H9 (cell line): ENCODE data around the gene OSBPL1A. TPM values are rescaled to one million over a fixed set of nuclear protein-coding genes. Genes with fewer than 3 reads are reported as not detected.

Experiments used
- DNase-seq: peaks from one replicate; pipeline ENCODE4 v3.0.0-alpha.2; 2017
- H2AFZ ChIP-seq: one replicate; pipeline ENCODE4 v1.6.1; 2013; ENCODE audit warnings: mild to moderate bottlenecking, low read length, control low read depth, moderate library complexity
- H2AK5ac ChIP-seq: 2 replicates; pipeline ENCODE4 v1.6.1; 2013; ENCODE audit warnings: low read length, control low read depth, mixed read lengths; ENCODE audit not compliant: insufficient read length
- H2BK120ac ChIP-seq: one replicate; pipeline ENCODE4 v1.6.1; 2013; ENCODE audit warnings: low read depth, mild to moderate bottlenecking, low read length, control low read depth, inconsistent platforms; ENCODE audit not compliant: poor library complexity, severe bottlenecking
- H2BK12ac ChIP-seq: 2 replicates; pipeline ENCODE4 v1.6.1; 2013; ENCODE audit warnings: low read length, control low read depth, mixed read lengths, low read depth; ENCODE audit not compliant: insufficient read length
- H2BK15ac ChIP-seq: 2 replicates; pipeline ENCODE4 v1.6.1; 2013; ENCODE audit warnings: low read depth, low read length, control low read depth
- H2BK20ac ChIP-seq: one replicate; pipeline ENCODE4 v1.6.1; 2013; ENCODE audit warnings: low read depth, mild to moderate bottlenecking, low read length, control low read depth, inconsistent platforms; ENCODE audit not compliant: poor library complexity, severe bottlenecking
- H2BK5ac ChIP-seq: 2 replicates; pipeline ENCODE4 v1.6.1; 2013; ENCODE audit warnings: low read length, control low read depth, mixed read lengths; ENCODE audit not compliant: insufficient read length
- H3K14ac ChIP-seq: 2 replicates; pipeline ENCODE4 v1.6.1; 2013; ENCODE audit warnings: low read length, control low read depth; ENCODE audit not compliant: insufficient read depth
- H3K18ac ChIP-seq: 2 replicates; pipeline ENCODE4 v1.6.1; 2013; ENCODE audit warnings: low read depth, mild to moderate bottlenecking, mixed read lengths, low read length, control low read depth; ENCODE audit not compliant: insufficient read length
- H3K23ac ChIP-seq: 2 replicates; pipeline ENCODE4 v1.6.1; 2013; ENCODE audit warnings: low read length, control low read depth, mixed read lengths, low read depth; ENCODE audit not compliant: insufficient read length
- H3K23me2 ChIP-seq: 2 replicates; pipeline ENCODE4 v1.6.1; 2013; ENCODE audit warnings: low read depth, mild to moderate bottlenecking, mixed read lengths, low read length, control low read depth; ENCODE audit not compliant: insufficient read length, poor library complexity, severe bottlenecking
- H3K27ac ChIP-seq: 2 replicates; pipeline ENCODE4 v1.5.1; 2013; ENCODE audit warnings: low read length, control low read depth, mixed read lengths, low read depth; ENCODE audit not compliant: insufficient read length
- H3K27me3 ChIP-seq: 2 replicates; pipeline ENCODE4 v1.6.1; 2013; ENCODE audit warnings: low read length, control low read depth, inconsistent platforms; ENCODE audit not compliant: insufficient read depth
- H3K4ac ChIP-seq: 2 replicates; pipeline ENCODE4 v1.6.1; 2013; ENCODE audit warnings: low read depth, mild to moderate bottlenecking, control low read depth, inconsistent platforms, low read length, moderate library complexity
- H3K4me1 ChIP-seq: 2 replicates; pipeline ENCODE4 v1.6.1; 2013; ENCODE audit warnings: low read length, control low read depth, inconsistent platforms; ENCODE audit not compliant: insufficient read depth
- H3K4me2 ChIP-seq: 2 replicates; pipeline ENCODE4 v1.6.1; 2013; ENCODE audit warnings: low read length, control low read depth, mixed read lengths; ENCODE audit not compliant: insufficient read length, insufficient read depth
- H3K56ac ChIP-seq: 2 replicates; pipeline ENCODE4 v1.6.1; 2013; ENCODE audit warnings: low read depth, mild to moderate bottlenecking, mixed read lengths, low read length, control low read depth; ENCODE audit not compliant: insufficient read length
- H3K79me1 ChIP-seq: 2 replicates; pipeline ENCODE4 v1.6.1; 2013; ENCODE audit warnings: low read depth, mild to moderate bottlenecking, moderate library complexity, low read length, control low read depth, inconsistent platforms; ENCODE audit not compliant: insufficient read depth, poor library complexity, severe bottlenecking
- H3K79me2 ChIP-seq: 2 replicates; pipeline ENCODE4 v1.6.1; 2013; ENCODE audit warnings: low read length, control low read depth, inconsistent platforms; ENCODE audit not compliant: insufficient read depth
- H3K9ac ChIP-seq: 2 replicates; pipeline ENCODE4 v1.6.1; 2013; ENCODE audit warnings: low read length, control low read depth, mixed read lengths; ENCODE audit not compliant: insufficient read length; ENCODE audit errors: extremely low read depth
- H3K9me3 ChIP-seq: one replicate; pipeline ENCODE4 v1.6.1; 2013; ENCODE audit warnings: low read depth, low read length, inconsistent platforms; ENCODE audit not compliant: control insufficient read depth
- H3T11ph ChIP-seq: one replicate; pipeline ENCODE4 v1.6.1; 2013; ENCODE audit warnings: mild to moderate bottlenecking, low read length, control low read depth, inconsistent platforms
- H4K20me1 ChIP-seq: one replicate; pipeline ENCODE4 v1.6.1; 2013; ENCODE audit not compliant: control insufficient read depth, insufficient read length, insufficient read depth
- H4K5ac ChIP-seq: 2 replicates; pipeline ENCODE4 v1.6.1; 2013; ENCODE audit warnings: low read depth, mild to moderate bottlenecking, mixed read lengths, low read length, control low read depth; ENCODE audit not compliant: insufficient read length
- H4K8ac ChIP-seq: replicated peaks from 2 replicates; pipeline ENCODE4 v1.6.1; 2013; ENCODE audit warnings: low read length, control low read depth, mixed read lengths, low read depth; ENCODE audit not compliant: insufficient read length
- H4K91ac ChIP-seq: 2 replicates; pipeline ENCODE4 v1.6.1; 2013; ENCODE audit warnings: low read depth, mild to moderate bottlenecking, moderate library complexity, mixed read lengths, low read length, control low read depth; ENCODE audit not compliant: insufficient read length
- H3K27ac Mint-ChIP-seq, 3 experiments: 2 replicates in 2 of 3; 3 replicates in 1 of 3; pipeline ENCODE4 v1.8.0; 2020 to 2021; ENCODE audit warnings: mixed read lengths in 3 of 3, mild to moderate bottlenecking in 1 of 3, moderate library complexity in 1 of 3
- H3K27me3 Mint-ChIP-seq: 2 replicates; pipeline ENCODE4 v1.8.0; 2021; ENCODE audit warnings: low read depth, mild to moderate bottlenecking, moderate library complexity, mixed read lengths
- H3K36me3 Mint-ChIP-seq, 3 experiments: 2 replicates in 2 of 3; 3 replicates in 1 of 3; pipeline ENCODE4 v1.8.0; 2020 to 2021; ENCODE audit warnings: low read depth in 3 of 3, mixed read lengths in 3 of 3; ENCODE audit not compliant: insufficient read depth in 1 of 3
- H3K4me1 Mint-ChIP-seq, 2 experiments: 2 replicates each; pipeline ENCODE4 v1.8.0; 2020; ENCODE audit warnings: mixed read lengths in 2 of 2
- H3K4me3 Mint-ChIP-seq, 2 experiments: 2 replicates in 1 of 2; 3 replicates in 1 of 2; pipeline ENCODE4 v1.8.0; 2020 to 2021; ENCODE audit warnings: mild to moderate bottlenecking in 2 of 2, mixed read lengths in 2 of 2, moderate library complexity in 1 of 2
- H3K9me3 Mint-ChIP-seq, 2 experiments: 2 replicates in 1 of 2; 3 replicates in 1 of 2; pipeline ENCODE4 v1.8.0; 2020; ENCODE audit warnings: mild to moderate bottlenecking in 2 of 2, mixed read lengths in 2 of 2, moderate library complexity in 1 of 2
- CTCF ChIP-seq: fragments of 200-600 bp; sonication (generic); conservative IDR thresholded peaks from 3 replicates; pipeline ENCODE4 v1.8.0; 2021; ENCODE audit warnings: antibody characterized with exemption, mild to moderate bottlenecking
- WGBS: extraction: QIAGEN DNeasy Blood & Tissue Kit; methylation state at CpG from one replicate; pipeline ENCODE4 v1.1.7; 2013; ENCODE audit warnings: missing lambda C conversion rate, low lambda C conversion rate, mixed read lengths; ENCODE audit not compliant: insufficient read length; ENCODE audit errors: extremely low coverage; 5-methylcytosine and 5-hydroxymethylcytosine counted together
- total RNA-seq: library from RNA; stranded (reverse); gene quantifications from 2 replicates; pipeline ENCODE4 v1.2.1, GENCODE V29; 2021

Gene OSBPL1A
- total RNA-seq, 1 experiment from 2014 or later: 33.9 TPM

GRCh38 chr18:24443870-24444269, 46.2 kb upstream of the OSBPL1A start:
- Histone ChIP-seq H4K91ac (no peak overlapping the region), H4K8ac (no peak overlapping the region), H2BK5ac (no peak overlapping the region), H3K27ac (no peak overlapping the region), H3K27me3 (no peaks in the 10 kb centered on the region), H3K9me3 (no peaks in the 10 kb centered on the region), H3T11ph (no peak overlapping the region), H2BK20ac (no peak overlapping the region), H2BK120ac (no peak overlapping the region), H3K18ac (no peak overlapping the region), H2BK12ac (no peak overlapping the region), H3K79me1 (no peaks in the 10 kb centered on the region), H3K79me2 (no peaks in the 10 kb centered on the region), H3K14ac (no peak overlapping the region), H3K9ac (no peak overlapping the region), H4K20me1 (no peaks in the 10 kb centered on the region), H3K4me2 (no peak overlapping the region), H3K4me1 (no peaks in the 10 kb centered on the region), H4K5ac (no peak overlapping the region), H3K4ac (no peak overlapping the region), H2AFZ (no peak overlapping the region), H3K23ac (no peak overlapping the region), H3K23me2 (no peaks in the 10 kb centered on the region), H3K56ac (no peak overlapping the region), H2BK15ac (no peak overlapping the region), H2AK5ac (no peak overlapping the region)
- H3K9me3 Mint-ChIP-seq: no peaks in the 10 kb centered on the region; a peak in 1 of 5 replicates
- H3K4me1 Mint-ChIP-seq: no peaks in the 10 kb centered on the region
- no peak for TF ChIP-seq CTCF
- no CpG with 5 or more reads among the region's 2 CpGs for WGBS
- H3K36me3 Mint-ChIP-seq: peaks cover 17 to 72% (median 67%) of the 10 kb centered on the region in 3 experiments; a peak in 6 of 7 replicates
- H3K27ac Mint-ChIP-seq: no peak overlapping the region
- no peak overlapping the region for H3K4me3 Mint-ChIP-seq
- H3K27me3 Mint-ChIP-seq: no peaks in the 10 kb centered on the region
- DNase-seq: no peak
